T-helper 9 cell (primary cell): Measurements from ENCODE around the gene HOXA10.

ENCODE experiments used
- DNase-seq: peaks from one replicate; pipeline ENCODE4 v3.0.0-alpha.2; 2020

The HOXA10 gene

DNA sequence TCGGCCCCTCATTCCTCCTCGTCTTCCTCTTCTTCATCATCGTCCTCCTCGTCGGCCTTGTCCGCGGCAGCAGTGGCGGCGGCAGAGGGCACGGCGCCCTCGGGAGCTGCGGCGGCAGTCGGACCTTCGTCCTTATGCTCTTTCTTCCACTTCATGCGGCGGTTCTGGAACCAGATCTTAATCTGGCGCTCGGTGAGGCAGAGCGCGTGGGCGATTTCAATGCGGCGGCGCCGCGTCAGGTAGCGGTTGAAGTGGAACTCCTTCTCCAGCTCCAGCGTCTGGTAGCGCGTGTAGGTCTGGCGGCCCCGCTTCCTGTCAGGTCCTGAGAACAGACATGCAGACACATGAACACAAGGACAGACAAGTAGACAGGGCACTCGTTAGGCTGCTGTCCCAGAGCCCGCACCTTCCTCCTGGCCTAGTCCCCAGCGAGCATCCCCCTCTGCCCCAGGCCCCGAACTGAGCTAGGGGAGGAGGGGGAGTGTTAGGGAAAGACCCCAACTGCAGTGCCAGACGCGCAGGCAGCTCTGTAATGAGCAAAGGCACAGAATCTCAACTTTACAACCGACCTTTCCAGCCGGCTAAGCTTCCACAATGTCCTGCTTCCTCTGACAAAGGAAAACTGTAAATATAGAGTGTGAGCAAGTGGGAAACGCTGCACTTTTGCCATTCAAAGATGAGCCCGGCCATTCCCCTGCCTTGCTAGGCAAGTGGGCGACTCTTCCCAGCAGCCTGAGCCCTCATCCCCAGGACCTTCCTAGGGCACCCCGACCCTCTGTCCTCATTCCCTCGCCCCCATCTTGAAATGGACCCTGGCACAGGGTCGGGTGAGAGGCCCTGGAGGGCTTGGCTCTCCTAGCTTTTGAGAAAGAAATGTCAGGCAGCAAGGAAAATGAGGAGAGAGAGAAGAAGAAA is 19.0 kb downstream of the HOXA10 start:
- no peak for DNase-seq

DNA sequence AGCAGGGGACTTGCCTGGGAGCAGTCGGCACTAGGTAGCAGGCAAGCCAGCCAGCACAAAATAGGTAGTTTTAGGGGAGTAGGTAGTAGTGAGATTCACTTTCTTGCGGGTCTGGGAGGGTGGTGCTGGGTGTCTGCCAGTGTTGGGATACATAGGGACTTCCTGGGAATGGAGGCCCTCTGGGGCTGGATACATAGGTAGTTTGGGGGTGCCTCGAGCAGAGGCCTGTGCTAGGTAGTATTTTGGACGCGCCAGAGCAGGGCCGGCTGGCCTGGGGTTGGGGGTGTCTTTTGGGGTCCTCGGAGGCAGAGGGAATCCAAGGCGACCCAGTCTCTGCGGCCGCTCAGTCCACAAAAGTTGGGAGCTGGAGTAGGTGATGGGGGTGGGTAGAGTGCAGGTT is 19.8 kb downstream of the HOXA10 start:
- no peak for DNase-seq

- no peak for DNase-seq
Measured at GRCh38 chr7:27153526-27153925, 20.6 kb downstream of the HOXA10 start.

DNA sequence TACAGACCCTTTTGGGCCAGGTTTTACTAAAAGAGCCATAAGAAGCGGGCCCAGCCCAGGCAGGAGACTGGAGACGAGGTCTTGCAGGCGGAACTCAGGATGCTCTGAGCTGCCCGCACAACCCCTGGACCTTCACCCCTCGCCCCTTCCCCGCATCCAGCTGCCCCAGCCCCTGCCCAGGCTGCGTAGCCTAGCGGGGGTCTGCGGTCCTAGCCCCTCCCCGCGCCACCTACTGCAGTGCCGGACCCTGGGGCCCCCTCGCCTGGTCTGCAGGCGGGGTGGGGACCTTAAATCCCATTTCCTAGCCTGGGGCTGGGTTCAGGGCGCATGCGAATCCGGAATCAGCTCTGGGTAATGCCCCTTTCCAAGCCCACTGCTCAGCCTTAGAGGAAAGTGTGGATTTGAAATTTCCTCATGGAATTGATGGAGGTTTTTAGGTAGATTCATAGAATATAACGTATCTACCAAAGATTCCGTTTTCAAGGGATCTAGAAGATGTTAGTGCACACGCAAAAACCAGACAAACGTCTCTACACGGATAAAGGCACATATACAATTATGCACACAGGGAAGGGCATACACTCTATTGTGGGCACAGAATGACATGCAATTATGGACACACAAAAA is 21.2 kb downstream of the HOXA10 start:
- no peak for DNase-seq

- DNase-seq = no peak
Measured at GRCh38 chr7:27151931-27152815, 21.9 kb downstream of the HOXA10 start, which contains the start of gene HOXA3. HOXA3 (minus strand) TSS chr7:27152583; CDS start chr7:27110640, 41,943 bp downstream.

- no peak for DNase-seq
Measured at GRCh38 chr7:27151341-27151930, 22.7 kb downstream of the HOXA10 start.

- peak; percentile 56 for DNase-seq
Measured at GRCh38 chr7:27150568-27151340, 23.4 kb downstream of the HOXA10 start.

GRCh38 chr7:27149842-27150567 is 24.1 kb downstream of the HOXA10 start:
- no peak for DNase-seq

GRCh38 chr7:27148756-27149641 is 25.1 kb downstream of the HOXA10 start:
- no peak for DNase-seq

- DNase-seq = no peak
Measured at GRCh38 chr7:27148031-27148755, 25.9 kb downstream of the HOXA10 start.

- no peak for DNase-seq
Measured at GRCh38 chr7:27147199-27148030, 26.7 kb downstream of the HOXA10 start, which contains the start of gene HOXA6. HOXA6 (minus strand) TSS chr7:27147774; CDS start chr7:27147749, 25 bp downstream.

- DNase-seq = no peak
Measured at GRCh38 chr7:27146491-27147198, 27.5 kb downstream of the HOXA10 start.

- DNase-seq = no peak
Measured at GRCh38 chr7:27145914-27146412, 28.2 kb downstream of the HOXA10 start.

DNA sequence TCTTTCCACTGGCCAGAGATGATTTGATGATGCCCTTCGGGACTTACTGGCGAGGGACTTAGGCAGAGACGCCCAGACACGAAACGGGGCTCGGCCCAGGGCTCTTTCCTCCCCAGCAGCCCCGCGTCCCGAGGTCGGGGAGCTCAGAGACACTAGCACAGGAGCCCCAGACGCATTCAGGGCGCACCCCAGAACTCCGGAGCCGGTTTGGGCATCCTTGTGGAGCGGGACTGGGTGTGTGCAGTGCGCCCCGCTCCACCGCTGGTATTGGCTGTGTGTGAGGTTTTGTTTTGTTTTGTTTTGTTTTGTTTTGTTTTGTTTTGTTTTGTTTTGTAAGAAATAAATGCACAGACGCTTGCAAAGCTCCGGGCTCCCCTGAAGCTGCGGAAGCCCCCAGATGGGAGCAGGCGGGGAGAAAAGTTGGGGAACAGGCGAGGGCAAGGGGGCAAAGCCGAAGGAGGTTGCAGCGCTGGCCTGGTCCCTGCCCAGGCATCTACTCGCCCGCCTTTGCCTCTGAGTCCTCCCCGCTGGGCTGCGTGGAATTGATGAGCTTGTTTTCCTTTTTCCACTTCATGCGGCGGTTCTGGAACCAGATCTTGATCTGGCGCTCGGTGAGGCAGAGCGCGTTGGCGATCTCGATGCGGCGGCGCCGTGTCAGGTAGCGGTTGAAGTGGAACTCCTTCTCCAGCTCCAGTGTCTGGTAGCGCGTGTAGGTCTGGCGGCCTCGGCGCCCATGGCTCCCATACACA is 28.8 kb downstream of the HOXA10 start:
- DNase-seq = no peak

- no peak for DNase-seq
Measured at GRCh38 chr7:27144781-27145164, 29.3 kb downstream of the HOXA10 start.

DNA sequence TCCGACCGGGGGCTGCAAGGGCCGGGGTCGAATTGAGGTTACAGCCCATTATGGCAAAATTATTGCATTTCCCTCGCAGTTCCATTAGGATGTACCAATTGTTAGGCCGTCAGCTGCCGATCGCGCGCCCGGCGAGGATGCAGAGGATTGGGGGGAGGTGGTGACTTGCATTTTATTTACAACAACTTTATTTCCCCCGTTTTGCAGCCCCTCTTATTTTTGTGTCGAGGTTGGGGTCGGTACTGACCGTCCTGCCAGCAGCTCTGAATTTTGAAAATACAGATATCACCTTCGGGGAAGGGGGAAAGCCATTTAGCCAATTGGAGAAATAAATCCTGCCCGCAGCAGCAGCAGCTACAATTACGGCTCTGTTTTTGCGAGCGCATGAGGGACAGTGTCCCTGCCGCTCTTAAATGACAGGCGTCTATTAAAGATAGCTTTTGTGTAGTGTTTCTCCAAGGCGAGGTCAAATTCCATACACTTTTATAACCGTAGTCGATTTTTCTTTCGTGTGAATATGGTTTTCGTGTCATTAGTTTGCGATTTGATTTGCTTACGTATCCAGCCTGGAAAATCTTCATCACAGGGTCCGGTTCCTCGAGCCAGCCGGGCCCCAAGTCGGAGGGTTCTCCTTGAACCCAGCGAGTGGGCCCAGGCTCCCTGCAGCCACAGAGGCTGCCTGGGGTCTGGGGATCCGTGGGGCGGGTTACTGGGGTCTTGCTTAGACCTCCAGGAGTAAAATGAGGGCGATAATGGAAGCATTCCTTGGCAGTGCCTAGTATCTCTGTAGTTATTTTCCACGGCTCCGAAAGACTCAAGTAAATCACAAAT is 30.0 kb downstream of the HOXA10 start:
- no peak for DNase-seq
